Mesendoderm (in vitro differentiated cells): ENCODE results near the gene NHLRC3.

ENCODE experiments used
- DNase-seq: peaks from one replicate; pipeline ENCODE4 v3.0.0; 2013
- H2AK5ac ChIP-seq: 2 replicates; pipeline ENCODE4 v1.6.1; 2013; ENCODE audit warnings: low read length, inconsistent platforms
- H2BK120ac ChIP-seq: 2 replicates; pipeline ENCODE4 v1.6.1; 2013; ENCODE audit warnings: low read depth, mild to moderate bottlenecking, low read length, moderate library complexity, mixed read lengths
- H2BK15ac ChIP-seq: replicated peaks from 2 replicates; pipeline ENCODE4 v1.6.1; 2013; ENCODE audit warnings: low read depth, mild to moderate bottlenecking, moderate library complexity
- H2BK5ac ChIP-seq: 2 replicates; pipeline ENCODE4 v1.6.1; 2013; ENCODE audit warnings: low read length, inconsistent platforms
- H3K18ac ChIP-seq: 2 replicates; pipeline ENCODE4 v1.6.1; 2013; ENCODE audit warnings: mild to moderate bottlenecking, low read length, mixed read lengths
- H3K23ac ChIP-seq: one replicate; pipeline ENCODE4 v1.6.1; 2013; ENCODE audit warnings: low read length
- H3K27ac ChIP-seq: 2 replicates; pipeline ENCODE4 v1.5.1; 2013; ENCODE audit warnings: low read depth, mild to moderate bottlenecking, inconsistent platforms, low read length, moderate library complexity
- H3K27me3 ChIP-seq: 2 replicates; pipeline ENCODE4 v1.6.1; 2013; ENCODE audit warnings: low read length, control low read depth, mild to moderate bottlenecking, inconsistent platforms; ENCODE audit not compliant: insufficient read depth, poor library complexity
- H3K36me3 ChIP-seq: 2 replicates; pipeline ENCODE4 v1.6.1; 2013; ENCODE audit warnings: low read length, inconsistent platforms; ENCODE audit not compliant: control insufficient read depth, insufficient read depth
- H3K4ac ChIP-seq: one replicate; pipeline ENCODE4 v1.6.1; 2013; ENCODE audit warnings: low read depth, mild to moderate bottlenecking, low read length, moderate library complexity
- H3K4me1 ChIP-seq: 2 replicates; pipeline ENCODE4 v1.6.1; 2013; ENCODE audit warnings: low read depth, low read length, inconsistent platforms; ENCODE audit not compliant: control insufficient read depth
- H3K4me2 ChIP-seq: 2 replicates; pipeline ENCODE4 v1.6.1; 2013; ENCODE audit warnings: low read length
- H3K4me3 ChIP-seq: 2 replicates; pipeline ENCODE4 v1.5.1; 2013; ENCODE audit warnings: mild to moderate bottlenecking, low read length
- H3K56ac ChIP-seq: one replicate; pipeline ENCODE4 v1.6.1; 2013; ENCODE audit warnings: low read length
- H3K79me1 ChIP-seq: 2 replicates; pipeline ENCODE4 v1.6.1; 2013; ENCODE audit warnings: low read length, inconsistent platforms
- H3K79me2 ChIP-seq: 2 replicates; pipeline ENCODE4 v1.6.1; 2013; ENCODE audit warnings: mild to moderate bottlenecking, low read length; ENCODE audit not compliant: control insufficient read depth, insufficient read depth
- H3K9ac ChIP-seq: 2 replicates; pipeline ENCODE4 v1.6.1; 2013; ENCODE audit warnings: low read length, inconsistent platforms
- H4K5ac ChIP-seq: one replicate; pipeline ENCODE4 v1.6.1; 2013; ENCODE audit warnings: low read length
- H4K8ac ChIP-seq: one replicate; pipeline ENCODE4 v1.6.1; 2013; ENCODE audit warnings: low read depth, mild to moderate bottlenecking, control low read depth, low read length, moderate library complexity
- WGBS: extraction: QIAGEN DNeasy Blood & Tissue Kit; methylation state at CpG from one replicate; pipeline ENCODE4 v1.1.7; 2013; ENCODE audit warnings: low lambda C conversion rate, missing lambda C conversion rate; ENCODE audit not compliant: insufficient coverage; ENCODE audit errors: extremely low coverage; 5-methylcytosine and 5-hydroxymethylcytosine counted together

NHLRC3 gene

GRCh38 chr13:39091586-39091985 is 53.3 kb downstream of the NHLRC3 start:
- Histone ChIP-seq H3K4me2 (no peak overlapping the region), H3K9ac (no peak overlapping the region), H3K36me3 (no peaks in the 10 kb centered on the region), H2BK120ac (no peak overlapping the region), H3K79me1 (no peaks in the 10 kb centered on the region), H3K4me3 (no peak overlapping the region), H3K23ac (no peak overlapping the region), H3K4ac (no peak overlapping the region), H4K8ac (no peak overlapping the region), H3K18ac (no peak overlapping the region), H4K5ac (no peak overlapping the region), H2BK5ac (no peak overlapping the region), H3K27me3 (no peaks in the 10 kb centered on the region), H2BK15ac (no peak overlapping the region), H2AK5ac (no peak overlapping the region), H3K4me1 (no peaks in the 10 kb centered on the region), H3K27ac (no peak overlapping the region), H3K79me2 (no peaks in the 10 kb centered on the region), H3K56ac (no peak overlapping the region)
- DNase-seq, result peak; percentile 26

- Histone ChIP-seq H3K79me2 (no peaks in the 10 kb centered on the region), H3K27me3 (no peaks in the 10 kb centered on the region)
- no CpG with 5 or more reads among the region's 2 CpGs for whole genome bisulfite sequencing
Measured at GRCh38 chr13:39095500-39095899, 57.2 kb downstream of the NHLRC3 start.

GRCh38 chr13:39099231-39099630 is 61.0 kb downstream of the NHLRC3 start:
- Histone ChIP-seq H3K23ac (no peak overlapping the region), H3K18ac (no peak overlapping the region), H4K5ac (no peak overlapping the region), H3K4ac (no peak overlapping the region), H3K79me1 (no peaks in the 10 kb centered on the region), H3K4me1 (no peaks in the 10 kb centered on the region), H3K4me2 (no peak overlapping the region), H2AK5ac (no peak overlapping the region), H3K56ac (no peak overlapping the region), H2BK120ac (no peak overlapping the region), H3K4me3 (no peak overlapping the region), H2BK15ac (no peak overlapping the region), H4K8ac (no peak overlapping the region), H3K79me2 (no peaks in the 10 kb centered on the region), H3K36me3 (no peaks in the 10 kb centered on the region), H2BK5ac (no peak overlapping the region), H3K27me3 (no peaks in the 10 kb centered on the region), H3K9ac (no peak overlapping the region), H3K27ac (no peak overlapping the region)
- no peak for DNase-seq

More at GRCh38 chr13:39095500-39095899, 57.2 kb downstream of the NHLRC3 start:
- H2BK5ac ChIP-seq, result no peak overlapping the region
- no peaks in the 10 kb centered on the region for H3K4me1 ChIP-seq
- H3K56ac ChIP-seq, result no peak overlapping the region
- H3K4me2 ChIP-seq, result no peak overlapping the region
- H3K23ac ChIP-seq, result no peak overlapping the region
- no peak overlapping the region for H3K4ac ChIP-seq
- H3K36me3 ChIP-seq, result no peaks in the 10 kb centered on the region
- H3K18ac ChIP-seq, result no peak overlapping the region
- no peak overlapping the region for H3K9ac ChIP-seq
- DNase-seq, result no peak
- H3K27ac ChIP-seq, result no peak overlapping the region
- H2BK15ac ChIP-seq, result no peak overlapping the region
- no peak overlapping the region for H3K4me3 ChIP-seq
- H4K8ac ChIP-seq, result no peak overlapping the region
- H2BK120ac ChIP-seq, result no peak overlapping the region
- H2AK5ac ChIP-seq, result no peak overlapping the region
- H3K79me1 ChIP-seq, result no peaks in the 10 kb centered on the region
- no peak overlapping the region for H4K5ac ChIP-seq
